ENCODE results near the gene DRAM1. TPM values are rescaled to one million over a fixed set of nuclear protein-coding genes. Genes with fewer than 3 reads are reported as not detected.

Gene DRAM1
- total and polyA plus RNA-seq, 9 of the 15 experiments (the other 6 are each of a cell fraction or from before 2014, with no cell fraction given): 1.4 to 4.3 (median 2.7) TPM

DNA sequence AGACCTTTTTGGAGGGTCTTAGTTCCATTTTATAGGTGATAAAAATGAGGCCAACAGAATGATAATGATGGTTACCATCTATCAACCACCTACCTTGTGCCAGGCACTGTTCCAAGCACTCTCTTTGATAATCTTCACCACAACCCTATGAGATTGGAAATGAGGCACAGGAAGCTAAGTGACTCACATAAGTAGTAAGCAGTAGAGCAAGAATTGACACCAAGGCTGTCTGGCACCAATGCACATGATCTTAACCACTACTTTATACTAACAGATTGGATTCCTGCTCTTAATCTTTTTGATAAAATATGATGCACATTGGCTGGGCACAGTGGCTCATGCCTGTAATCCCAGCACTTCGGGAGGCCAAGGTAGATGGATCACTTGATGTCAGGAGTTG lies 91.4 kb downstream of the DRAM1 start:
- Histone ChIP-seq H3K4me1 (replicated peaks in 1 of 2; ENCODE audit: control insufficient read depth in 2 of 2, insufficient read depth in 2 of 2, low read length in 2 of 2) (no peaks in the 10 kb centered on the region), H3K4me3 (no peak overlapping the region), H3K27me3 (ENCODE audit: control insufficient read depth in 2 of 2, insufficient read depth in 2 of 2, low read length in 2 of 2) (no peaks in the 10 kb centered on the region), H3K9me1 (ENCODE audit: control insufficient read depth, insufficient read depth, low read length) (no peaks in the 10 kb centered on the region), H3K27ac (ENCODE audit: extremely low read depth, low read depth, low read length) (no peak overlapping the region), H3K36me3 (ENCODE audit: control insufficient read depth, insufficient read depth, low read length) (no peaks in the 10 kb centered on the region), H2AFZ (ENCODE audit: low read depth, low read length) (no peak overlapping the region), H3K9me3 (replicated peaks; ENCODE audit: control insufficient read depth, insufficient read depth, low read depth, low read length) (no peaks in the 10 kb centered on the region), H3K79me2 (ENCODE audit: control insufficient read depth, insufficient read depth, low read length) (no peaks in the 10 kb centered on the region), H4K20me1 (replicated peaks; ENCODE audit: control insufficient read depth, insufficient read depth, low read length) (no peaks in the 10 kb centered on the region), H3K4me2 (ENCODE audit: insufficient read depth, low read length) (no peak overlapping the region), H3K9ac (ENCODE audit: insufficient read depth in 1 of 2, low read depth in 2 of 2, low read length in 2 of 2) (no peak overlapping the region)
- FAIRE-seq: no peak
- ChIA-PET POLR2A (no interaction called here), CTCF (ENCODE audit: low intra/inter-chr PET ratio) (no interaction called here)
- no peak for DNase-seq (ENCODE audit: extremely low read depth in 1 of 4, low spot score in 3 of 4)
- in situ Hi-C loops (cut with MboI) (no loop called here), intact Hi-C loops (cut with micrococcal nuclease) (no loop called here)
- WGBS (ENCODE audit: insufficient coverage, low coverage, missing lambda C conversion rate): 0% methylated on average over 1 of the region's 1 CpG
- ATAC-seq: no peak
- BruUV-seq (replicated peaks): no TSS peak
- TF ChIP-seq, protein P1, sequence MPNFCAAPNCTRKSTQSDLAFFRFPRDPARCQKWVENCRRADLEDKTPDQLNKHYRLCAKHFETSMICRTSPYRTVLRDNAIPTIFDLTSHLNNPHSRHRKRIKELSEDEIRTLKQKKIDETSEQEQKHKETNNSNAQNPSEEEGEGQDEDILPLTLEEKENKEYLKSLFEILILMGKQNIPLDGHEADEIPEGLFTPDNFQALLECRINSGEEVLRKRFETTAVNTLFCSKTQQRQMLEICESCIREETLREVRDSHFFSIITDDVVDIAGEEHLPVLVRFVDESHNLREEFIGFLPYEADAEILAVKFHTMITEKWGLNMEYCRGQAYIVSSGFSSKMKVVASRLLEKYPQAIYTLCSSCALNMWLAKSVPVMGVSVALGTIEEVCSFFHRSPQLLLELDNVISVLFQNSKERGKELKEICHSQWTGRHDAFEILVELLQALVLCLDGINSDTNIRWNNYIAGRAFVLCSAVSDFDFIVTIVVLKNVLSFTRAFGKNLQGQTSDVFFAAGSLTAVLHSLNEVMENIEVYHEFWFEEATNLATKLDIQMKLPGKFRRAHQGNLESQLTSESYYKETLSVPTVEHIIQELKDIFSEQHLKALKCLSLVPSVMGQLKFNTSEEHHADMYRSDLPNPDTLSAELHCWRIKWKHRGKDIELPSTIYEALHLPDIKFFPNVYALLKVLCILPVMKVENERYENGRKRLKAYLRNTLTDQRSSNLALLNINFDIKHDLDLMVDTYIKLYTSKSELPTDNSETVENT (CRISPR knock-in tag; IDR thresholded peaks at IDR 0.05): no peak
- TF ChIP-seq GATA2 (CRISPR knock-in tag; IDR thresholded peaks at IDR 0.05) (no peak), HMG20B (CRISPR knock-in tag; IDR thresholded peaks at IDR 0.05) (no peak), SP1 (CRISPR knock-in tag; IDR thresholded peaks at IDR 0.05) (no peak), FOXM1 (IDR thresholded peaks at IDR 0.05; ENCODE audit: low read depth) (no peak), FOXM1 (CRISPR knock-in tag; IDR thresholded peaks at IDR 0.05; ENCODE audit: low read depth) (no peak), PRMT5 (CRISPR knock-in tag; IDR thresholded peaks at IDR 0.05) (no peak), NFIC (IDR thresholded peaks at IDR 0.05) (no peak), TFAM (CRISPR knock-in tag; conservative IDR thresholded peaks at IDR 0.05) (no peak), HLTF (IDR thresholded peaks at IDR 0.05) (no peak)
- TF ChIP-seq, protein P2, sequence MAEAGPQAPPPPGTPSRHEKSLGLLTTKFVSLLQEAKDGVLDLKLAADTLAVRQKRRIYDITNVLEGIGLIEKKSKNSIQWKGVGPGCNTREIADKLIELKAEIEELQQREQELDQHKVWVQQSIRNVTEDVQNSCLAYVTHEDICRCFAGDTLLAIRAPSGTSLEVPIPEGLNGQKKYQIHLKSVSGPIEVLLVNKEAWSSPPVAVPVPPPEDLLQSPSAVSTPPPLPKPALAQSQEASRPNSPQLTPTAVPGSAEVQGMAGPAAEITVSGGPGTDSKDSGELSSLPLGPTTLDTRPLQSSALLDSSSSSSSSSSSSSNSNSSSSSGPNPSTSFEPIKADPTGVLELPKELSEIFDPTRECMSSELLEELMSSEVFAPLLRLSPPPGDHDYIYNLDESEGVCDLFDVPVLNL (CRISPR knock-in tag; IDR thresholded peaks at IDR 0.05; ENCODE audit: low read depth): no peak
- TF ChIP-seq, protein P3, sequence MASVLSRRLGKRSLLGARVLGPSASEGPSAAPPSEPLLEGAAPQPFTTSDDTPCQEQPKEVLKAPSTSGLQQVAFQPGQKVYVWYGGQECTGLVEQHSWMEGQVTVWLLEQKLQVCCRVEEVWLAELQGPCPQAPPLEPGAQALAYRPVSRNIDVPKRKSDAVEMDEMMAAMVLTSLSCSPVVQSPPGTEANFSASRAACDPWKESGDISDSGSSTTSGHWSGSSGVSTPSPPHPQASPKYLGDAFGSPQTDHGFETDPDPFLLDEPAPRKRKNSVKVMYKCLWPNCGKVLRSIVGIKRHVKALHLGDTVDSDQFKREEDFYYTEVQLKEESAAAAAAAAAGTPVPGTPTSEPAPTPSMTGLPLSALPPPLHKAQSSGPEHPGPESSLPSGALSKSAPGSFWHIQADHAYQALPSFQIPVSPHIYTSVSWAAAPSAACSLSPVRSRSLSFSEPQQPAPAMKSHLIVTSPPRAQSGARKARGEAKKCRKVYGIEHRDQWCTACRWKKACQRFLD (CRISPR knock-in tag; IDR thresholded peaks at IDR 0.05): no peak
- TF ChIP-seq, protein P4, sequence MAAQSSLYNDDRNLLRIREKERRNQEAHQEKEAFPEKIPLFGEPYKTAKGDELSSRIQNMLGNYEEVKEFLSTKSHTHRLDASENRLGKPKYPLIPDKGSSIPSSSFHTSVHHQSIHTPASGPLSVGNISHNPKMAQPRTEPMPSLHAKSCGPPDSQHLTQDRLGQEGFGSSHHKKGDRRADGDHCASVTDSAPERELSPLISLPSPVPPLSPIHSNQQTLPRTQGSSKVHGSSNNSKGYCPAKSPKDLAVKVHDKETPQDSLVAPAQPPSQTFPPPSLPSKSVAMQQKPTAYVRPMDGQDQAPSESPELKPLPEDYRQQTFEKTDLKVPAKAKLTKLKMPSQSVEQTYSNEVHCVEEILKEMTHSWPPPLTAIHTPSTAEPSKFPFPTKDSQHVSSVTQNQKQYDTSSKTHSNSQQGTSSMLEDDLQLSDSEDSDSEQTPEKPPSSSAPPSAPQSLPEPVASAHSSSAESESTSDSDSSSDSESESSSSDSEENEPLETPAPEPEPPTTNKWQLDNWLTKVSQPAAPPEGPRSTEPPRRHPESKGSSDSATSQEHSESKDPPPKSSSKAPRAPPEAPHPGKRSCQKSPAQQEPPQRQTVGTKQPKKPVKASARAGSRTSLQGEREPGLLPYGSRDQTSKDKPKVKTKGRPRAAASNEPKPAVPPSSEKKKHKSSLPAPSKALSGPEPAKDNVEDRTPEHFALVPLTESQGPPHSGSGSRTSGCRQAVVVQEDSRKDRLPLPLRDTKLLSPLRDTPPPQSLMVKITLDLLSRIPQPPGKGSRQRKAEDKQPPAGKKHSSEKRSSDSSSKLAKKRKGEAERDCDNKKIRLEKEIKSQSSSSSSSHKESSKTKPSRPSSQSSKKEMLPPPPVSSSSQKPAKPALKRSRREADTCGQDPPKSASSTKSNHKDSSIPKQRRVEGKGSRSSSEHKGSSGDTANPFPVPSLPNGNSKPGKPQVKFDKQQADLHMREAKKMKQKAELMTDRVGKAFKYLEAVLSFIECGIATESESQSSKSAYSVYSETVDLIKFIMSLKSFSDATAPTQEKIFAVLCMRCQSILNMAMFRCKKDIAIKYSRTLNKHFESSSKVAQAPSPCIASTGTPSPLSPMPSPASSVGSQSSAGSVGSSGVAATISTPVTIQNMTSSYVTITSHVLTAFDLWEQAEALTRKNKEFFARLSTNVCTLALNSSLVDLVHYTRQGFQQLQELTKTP (IDR thresholded peaks at IDR 0.05; ENCODE audit: low read depth in 1 of 2, partially characterized antibody in 2 of 2): no peak

Measured in K562 (cell line).